Effector memory CD8-positive, alpha-beta T cell (primary cell): ENCODE measurements around the gene FMNL2.
A peak's percentile ranks its signal among the peaks of the same experiment; 100 is the strongest.

ENCODE experiments used
- ATAC-seq: fragments of 150-1000 bp; cut with Tn5 transposase; replicated peaks from 2 replicates; pipeline ENCODE4 v1.10.0; 2021; ENCODE audit warnings: mild to moderate bottlenecking, moderate library complexity
- DNase-seq, 3 experiments: peaks; one replicate each; pipeline ENCODE4 v3.0.0; 2021
- H3K27ac Mint-ChIP-seq, 2 donors: one replicate each; pipeline ENCODE4 v1.8.0; 2022; ENCODE audit warnings: mild to moderate bottlenecking in 2 of 2, mixed read lengths in 2 of 2, moderate library complexity in 2 of 2
- H3K27me3 Mint-ChIP-seq, 2 donors: one replicate each; pipeline ENCODE4 v1.8.0; 2022; ENCODE audit warnings: mixed read lengths in 2 of 2
- H3K36me3 Mint-ChIP-seq: one replicate; pipeline ENCODE4 v1.8.0; 2022; ENCODE audit warnings: mild to moderate bottlenecking, moderate library complexity, mixed read lengths; ENCODE audit not compliant: insufficient read depth
- H3K4me1 Mint-ChIP-seq, 2 donors: one replicate each; pipeline ENCODE4 v1.8.0; 2022; ENCODE audit warnings: low read depth in 2 of 2, mixed read lengths in 2 of 2
- H3K4me3 Mint-ChIP-seq, 2 donors: one replicate each; pipeline ENCODE4 v1.8.0; 2022; ENCODE audit warnings: mild to moderate bottlenecking in 2 of 2, mixed read lengths in 2 of 2, moderate library complexity in 2 of 2
- H3K9me3 Mint-ChIP-seq, 2 donors: one replicate each; pipeline ENCODE4 v1.8.0; 2022; ENCODE audit warnings: mixed read lengths in 2 of 2

FMNL2 gene

GRCh38 chr2:152565884-152566727 is 231.1 kb downstream of the FMNL2 start:
- Mint-ChIP-seq H3K4me1 (no peaks in the 10 kb centered on the region), H3K9me3 (no peaks in the 10 kb centered on the region)

GRCh38 chr2:152566728-152567069 is 231.7 kb downstream of the FMNL2 start:
- no peak overlapping the region for H3K27ac Mint-ChIP-seq
- DNase-seq (no peak), ATAC-seq (no peak)
- no peaks in the 10 kb centered on the region for H3K9me3 Mint-ChIP-seq
- H3K27me3 Mint-ChIP-seq: peaks cover 30 to 31% of the 10 kb centered on the region in 2 donors
- no peaks in the 10 kb centered on the region for H3K4me1 Mint-ChIP-seq
- no peaks in the 10 kb centered on the region for H3K36me3 Mint-ChIP-seq
- H3K4me3 Mint-ChIP-seq: no peak overlapping the region

More at GRCh38 chr2:152565884-152566727, 231.1 kb downstream of the FMNL2 start:
- DNase-seq (no peak), ATAC-seq (no peak)
- H3K4me3 Mint-ChIP-seq: no peak overlapping the region
- no peaks in the 10 kb centered on the region for H3K36me3 Mint-ChIP-seq
- H3K27ac Mint-ChIP-seq: no peak overlapping the region
- H3K27me3 Mint-ChIP-seq: peaks cover 30 to 36% of the 10 kb centered on the region in 2 donors

GRCh38 chr2:152568531-152568930 is 233.6 kb downstream of the FMNL2 start:
- Mint-ChIP-seq H3K4me3 (no peak overlapping the region), H3K27me3 (peaks cover 30 to 31% of the 10 kb centered on the region in 2 donors), H3K4me1 (no peaks in the 10 kb centered on the region), H3K27ac (no peak overlapping the region), H3K9me3 (no peaks in the 10 kb centered on the region), H3K36me3 (no peaks in the 10 kb centered on the region)
- ATAC-seq (no peak), DNase-seq (no peak)

GRCh38 chr2:152569186-152569585 is 234.2 kb downstream of the FMNL2 start:
- no peaks in the 10 kb centered on the region for H3K36me3 Mint-ChIP-seq
- no peak for ATAC-seq
- no peak overlapping the region for H3K4me3 Mint-ChIP-seq

GRCh38 chr2:152571048-152571766 is 236.2 kb downstream of the FMNL2 start:
- Mint-ChIP-seq H3K9me3 (no peaks in the 10 kb centered on the region), H3K4me3 (no peak overlapping the region), H3K27ac (no peak overlapping the region), H3K4me1 (no peaks in the 10 kb centered on the region), H3K27me3 (peaks cover 17 to 18% of the 10 kb centered on the region in 2 donors), H3K36me3 (no peaks in the 10 kb centered on the region)
- DNase-seq (no peak), ATAC-seq (no peak)

More at GRCh38 chr2:152569186-152569585, 234.2 kb downstream of the FMNL2 start:
- Mint-ChIP-seq H3K4me1 (no peaks in the 10 kb centered on the region), H3K27ac (no peak overlapping the region), H3K9me3 (no peaks in the 10 kb centered on the region), H3K27me3 (peaks cover 30 to 31% of the 10 kb centered on the region in 2 donors)
- no peak for DNase-seq

GRCh38 chr2:152572031-152572430 is 237.1 kb downstream of the FMNL2 start:
- H3K36me3 Mint-ChIP-seq: no peaks in the 10 kb centered on the region
- ATAC-seq (no peak), DNase-seq (no peak)
- H3K27ac Mint-ChIP-seq: no peak overlapping the region
- H3K27me3 Mint-ChIP-seq: peaks cover 9 to 17% of the 10 kb centered on the region in 2 donors
- H3K9me3 Mint-ChIP-seq: no peaks in the 10 kb centered on the region
- no peaks in the 10 kb centered on the region for H3K4me1 Mint-ChIP-seq
- no peak overlapping the region for H3K4me3 Mint-ChIP-seq

- Mint-ChIP-seq H3K27me3 (peaks cover 7 to 9% of the 10 kb centered on the region in 2 donors), H3K27ac (no peak overlapping the region), H3K4me1 (no peaks in the 10 kb centered on the region), H3K36me3 (no peaks in the 10 kb centered on the region), H3K4me3 (no peak overlapping the region), H3K9me3 (no peaks in the 10 kb centered on the region)
- DNase-seq: no peak
- ATAC-seq: peak; percentile 46
Measured at GRCh38 chr2:152573168-152573567, 238.2 kb downstream of the FMNL2 start.

- Mint-ChIP-seq H3K36me3 (no peaks in the 10 kb centered on the region), H3K4me1 (no peaks in the 10 kb centered on the region), H3K4me3 (no peak overlapping the region), H3K9me3 (no peaks in the 10 kb centered on the region), H3K27ac (no peak overlapping the region), H3K27me3 (no peaks in the 10 kb centered on the region)
- DNase-seq (no peak), ATAC-seq (no peak)
Measured at GRCh38 chr2:152577579-152577978, 242.6 kb downstream of the FMNL2 start.

GRCh38 chr2:152578573-152578972 is 243.6 kb downstream of the FMNL2 start:
- no peaks in the 10 kb centered on the region for H3K9me3 Mint-ChIP-seq
- peaks cover 6 to 7% of the 10 kb centered on the region in 2 donors for H3K27me3 Mint-ChIP-seq
- H3K4me3 Mint-ChIP-seq: no peak overlapping the region
- H3K27ac Mint-ChIP-seq: no peak overlapping the region
- DNase-seq (no peak), ATAC-seq (no peak)
- H3K36me3 Mint-ChIP-seq: no peaks in the 10 kb centered on the region
- no peaks in the 10 kb centered on the region for H3K4me1 Mint-ChIP-seq

GRCh38 chr2:152580714-152581113 is 245.7 kb downstream of the FMNL2 start:
- no peak for ATAC-seq
- Mint-ChIP-seq H3K27me3 (peaks cover 14 to 28% of the 10 kb centered on the region in 2 donors), H3K4me1 (no peaks in the 10 kb centered on the region), H3K27ac (no peak overlapping the region), H3K9me3 (no peaks in the 10 kb centered on the region), H3K36me3 (no peaks in the 10 kb centered on the region), H3K4me3 (no peak overlapping the region)
- DNase-seq: no peak

GRCh38 chr2:152581360-152581759 is 246.4 kb downstream of the FMNL2 start:
- Mint-ChIP-seq H3K9me3 (no peaks in the 10 kb centered on the region), H3K36me3 (no peaks in the 10 kb centered on the region), H3K4me1 (no peaks in the 10 kb centered on the region), H3K27ac (no peak overlapping the region), H3K4me3 (no peak overlapping the region), H3K27me3 (peaks cover 20 to 33% of the 10 kb centered on the region in 2 donors)
- no peak for ATAC-seq
- DNase-seq: no peak

- H3K4me3 Mint-ChIP-seq: no peak overlapping the region
- no peaks in the 10 kb centered on the region for H3K4me1 Mint-ChIP-seq
- DNase-seq (no peak), ATAC-seq (no peak)
- H3K36me3 Mint-ChIP-seq: no peaks in the 10 kb centered on the region
- H3K9me3 Mint-ChIP-seq: no peaks in the 10 kb centered on the region
- H3K27me3 Mint-ChIP-seq: peaks cover 27 to 40% of the 10 kb centered on the region in 2 donors
- no peak overlapping the region for H3K27ac Mint-ChIP-seq
Measured at GRCh38 chr2:152582081-152582480, 247.1 kb downstream of the FMNL2 start.

- Mint-ChIP-seq H3K4me1 (no peaks in the 10 kb centered on the region), H3K36me3 (no peaks in the 10 kb centered on the region), H3K4me3 (no peak overlapping the region), H3K9me3 (no peaks in the 10 kb centered on the region), H3K27me3 (peaks cover 28 to 42% of the 10 kb centered on the region in 2 donors), H3K27ac (no peak overlapping the region)
- ATAC-seq (no peak), DNase-seq (no peak)
Measured at GRCh38 chr2:152583512-152584229, 248.7 kb downstream of the FMNL2 start.
